HS-27A (cell line): ENCODE measurements around the gene CDH7.

ENCODE experiments used
- DNase-seq: peaks from one replicate; pipeline ENCODE4 v3.0.0-alpha.2; 2012; ENCODE audit warnings: low read depth, missing footprints

The CDH7 gene

DNA sequence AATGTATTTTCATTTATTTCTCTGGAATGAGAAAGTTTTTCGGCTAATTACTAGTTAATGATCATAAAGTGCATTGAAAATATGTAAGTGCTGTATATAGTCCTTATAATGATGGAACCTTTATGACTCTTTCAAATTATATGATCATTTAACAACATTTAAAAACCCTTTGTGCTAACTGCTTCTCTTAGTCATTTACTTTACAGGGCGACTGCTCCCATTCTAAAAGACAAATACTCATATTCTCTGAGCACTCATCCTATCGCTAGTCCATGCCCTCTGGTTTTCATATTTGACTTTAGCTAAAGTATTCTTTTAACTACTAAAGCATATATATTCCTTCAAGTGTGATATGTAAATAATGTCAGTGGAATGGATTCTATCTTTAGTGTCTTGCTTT lies 168.2 kb downstream of the CDH7 start:
- no peak for DNase-seq

DNA sequence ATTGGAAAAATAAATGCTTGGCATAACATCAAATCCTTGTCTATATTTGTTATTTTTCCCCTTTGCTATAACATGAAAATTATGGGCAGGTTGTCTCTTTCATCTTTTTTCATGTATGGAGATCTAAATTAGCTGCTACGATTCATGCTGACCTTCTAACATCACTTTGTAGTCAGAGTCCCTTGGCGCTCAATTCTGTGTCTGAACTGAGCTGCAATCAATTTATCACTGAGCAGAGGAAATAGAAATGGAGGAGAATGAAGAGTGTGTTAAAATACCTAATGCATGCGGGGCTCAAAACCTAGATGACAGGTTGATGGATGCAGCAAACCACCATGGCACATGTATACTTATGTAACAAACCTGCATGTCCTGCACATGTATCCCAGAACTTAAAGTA lies 168.9 kb downstream of the CDH7 start:
- DNase-seq: no peak

DNA sequence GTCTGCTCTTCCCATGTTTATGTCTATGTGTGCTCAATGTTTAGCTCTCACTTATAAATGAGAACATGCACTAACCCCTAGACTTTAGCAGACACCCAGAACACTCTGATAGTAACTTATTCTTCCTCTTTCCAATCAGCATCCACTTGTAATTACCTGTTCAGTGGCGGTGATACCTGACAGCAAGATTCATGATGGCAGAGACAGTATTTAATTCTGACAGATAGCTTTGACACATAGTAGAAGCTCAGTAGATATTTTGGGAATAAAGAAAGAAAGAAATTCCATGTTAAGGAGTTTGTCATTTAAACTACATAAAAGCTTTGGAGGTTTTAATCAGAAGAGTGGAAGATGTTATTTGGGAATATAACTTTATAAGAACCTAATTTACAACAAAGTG lies 171.3 kb downstream of the CDH7 start:
- DNase-seq: no peak

DNA sequence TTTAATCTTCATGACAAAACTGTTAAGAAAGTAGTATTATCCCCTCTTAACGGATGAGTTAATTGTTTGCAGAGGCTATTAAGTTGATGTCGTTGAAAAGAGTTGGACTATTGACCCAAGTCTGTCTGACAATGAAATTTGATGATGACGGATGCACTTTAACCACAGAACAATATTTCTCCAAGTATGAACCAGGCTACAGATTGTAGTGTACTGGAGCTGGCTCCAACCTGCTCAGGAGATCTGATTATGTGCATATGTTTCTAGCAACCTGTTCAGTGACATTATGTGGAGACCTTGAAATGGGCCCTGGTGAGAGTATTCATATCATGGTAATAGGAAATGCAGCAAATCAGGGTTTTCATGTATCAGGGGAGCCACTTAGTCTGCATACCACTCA lies 174.1 kb downstream of the CDH7 start:
- DNase-seq: no peak

DNA sequence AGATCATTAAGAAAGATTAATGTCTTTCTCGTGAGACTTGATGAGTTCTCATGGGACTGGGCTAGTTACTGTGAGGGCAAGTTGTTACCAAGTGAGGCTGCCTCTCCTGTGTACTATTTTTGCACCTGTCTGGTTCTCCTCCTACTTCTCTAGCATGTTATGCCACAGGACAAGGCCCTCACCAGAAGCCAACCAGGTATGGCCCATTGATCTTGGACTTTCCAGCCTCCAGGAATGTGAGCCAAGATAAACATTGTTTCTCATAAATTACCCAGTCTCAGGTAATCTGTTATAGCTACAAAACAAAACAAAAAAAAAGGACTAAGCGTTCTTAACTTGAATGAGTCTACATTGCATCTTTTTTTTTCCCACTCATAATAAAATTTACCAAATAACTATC lies 184.1 kb downstream of the CDH7 start:
- no peak for DNase-seq

DNA sequence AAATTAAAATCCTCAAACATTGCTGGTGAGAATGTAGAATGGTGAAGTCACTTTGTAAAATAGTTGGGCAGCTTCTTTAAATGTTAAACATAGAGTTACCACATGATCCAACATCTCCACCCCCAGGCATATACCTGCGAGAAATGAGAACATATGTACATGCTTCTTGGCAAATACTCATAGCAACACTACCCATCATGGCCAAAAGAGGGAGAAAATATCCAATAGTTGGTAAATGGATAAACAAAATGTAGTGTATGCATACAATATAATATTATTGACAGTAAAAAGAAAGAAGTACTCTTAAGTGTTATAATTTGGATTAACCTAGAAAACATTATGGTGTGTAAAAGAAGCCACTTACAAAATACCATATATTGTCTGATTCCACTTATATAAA lies 185.9 kb downstream of the CDH7 start:
- no peak for DNase-seq

DNA sequence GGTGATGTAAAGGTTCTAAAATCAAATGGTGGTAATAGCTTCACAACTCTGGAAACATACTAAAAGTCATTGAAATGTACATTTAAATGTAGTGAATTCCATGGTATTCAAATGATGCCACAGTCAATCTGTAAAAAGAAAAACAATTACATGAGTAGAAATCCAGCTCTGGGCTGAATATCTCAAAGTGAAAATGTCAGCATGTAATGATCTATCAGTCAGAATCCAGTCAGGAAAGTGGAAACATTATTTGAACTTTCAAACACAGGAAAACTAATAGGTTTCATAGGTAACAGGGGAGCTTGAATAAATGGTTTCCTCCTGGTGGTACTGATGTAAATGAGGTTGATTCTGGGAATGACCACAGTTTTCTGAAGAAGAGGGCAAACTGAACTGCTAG lies 186.4 kb downstream of the CDH7 start:
- DNase-seq: no peak

DNA sequence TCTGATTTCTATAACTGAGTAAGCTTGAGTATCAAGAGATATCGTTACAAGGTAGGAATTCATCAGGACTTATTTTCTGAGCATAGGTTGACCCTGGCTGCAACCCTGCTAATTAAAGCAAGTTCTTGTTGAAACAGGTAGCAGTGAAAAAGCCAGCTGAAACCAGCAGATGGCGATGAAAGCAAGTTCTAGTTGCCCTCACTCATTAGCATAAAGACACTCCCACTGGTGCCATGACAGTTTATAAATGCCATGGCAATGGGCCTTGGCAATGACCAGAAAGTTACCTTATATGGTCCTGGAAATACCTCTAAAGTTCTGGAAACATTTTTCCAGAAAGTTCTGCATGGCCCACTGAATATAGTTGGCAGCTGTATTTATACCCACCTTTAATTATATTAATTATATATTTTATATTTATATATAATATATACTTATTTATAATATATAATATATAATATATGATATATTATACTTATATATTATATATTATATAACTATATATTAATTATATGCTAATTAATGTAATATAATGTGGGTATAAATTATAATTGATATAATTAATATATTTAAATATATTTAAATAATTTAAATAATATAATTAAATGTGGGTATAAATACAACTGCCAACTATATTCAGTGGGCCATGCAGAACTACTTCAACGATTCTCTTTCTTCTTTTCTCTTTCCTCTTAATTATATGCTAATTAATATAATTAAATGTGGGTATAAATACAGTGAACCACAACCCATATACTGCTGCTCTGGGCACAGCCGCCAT lies 188.0 kb downstream of the CDH7 start:
- DNase-seq: no peak
